ENCODE measurements around the gene MEF2A. TPM values are rescaled to one million over a fixed set of nuclear protein-coding genes. Genes with fewer than 3 reads are reported as not detected.

Gene MEF2A
- total RNA-seq, 1 experiment from 2014 or later: 39.7 TPM

GRCh38 chr15:99717161-99718009 lies 151.6 kb downstream of the MEF2A start:
- no peak for DNase-seq (ENCODE audit: low read depth in 1 of 2, low spot score in 2 of 2)
- Histone ChIP-seq H3K27me3 (replicated peaks) (no peaks in the 10 kb centered on the region), H3K4me1 (replicated peaks) (peaks cover 7% of the 10 kb centered on the region), H3K36me3 (peaks cover 11% of the 10 kb centered on the region), H3K27ac (no peak overlapping the region), H3K9me3 (replicated peaks) (no peaks in the 10 kb centered on the region), H3K4me3 (no peak overlapping the region)

GRCh38 chr15:99718421-99718820 lies 152.6 kb downstream of the MEF2A start:
- DNase-seq (ENCODE audit: low read depth in 1 of 2, low spot score in 2 of 2): no peak
- Histone ChIP-seq H3K4me3 (no peak overlapping the region), H3K4me1 (replicated peaks) (peaks cover 7% of the 10 kb centered on the region), H3K27me3 (replicated peaks) (no peaks in the 10 kb centered on the region), H3K9me3 (replicated peaks) (no peaks in the 10 kb centered on the region), H3K36me3 (peaks cover 3% of the 10 kb centered on the region; the same call in 1 of the 2 replicates), H3K27ac (no peak overlapping the region)

DNA sequence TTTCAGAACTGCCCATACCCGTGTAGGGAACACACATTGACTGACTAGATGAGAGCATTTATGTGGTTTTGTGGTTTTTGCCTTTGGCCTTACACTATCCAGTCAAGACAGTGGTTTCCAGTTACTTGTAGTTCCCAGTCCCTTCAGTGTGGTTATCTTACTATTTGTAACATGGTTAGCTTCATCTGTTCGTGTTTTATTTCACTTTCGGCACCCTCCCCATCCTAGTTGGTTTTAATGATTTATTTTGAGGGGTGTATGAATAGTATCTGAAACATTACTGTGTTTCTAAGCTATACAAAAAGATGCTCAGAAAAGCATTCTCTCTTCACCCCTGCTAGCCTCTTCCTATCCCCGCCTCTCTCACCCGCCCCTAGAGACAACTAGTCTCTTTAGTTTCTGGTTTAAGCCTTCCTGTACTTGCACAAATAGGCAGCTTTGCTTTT lies 153.3 kb downstream of the MEF2A start:
- Histone ChIP-seq H3K9me3 (replicated peaks) (no peaks in the 10 kb centered on the region), H3K4me1 (replicated peaks) (peaks cover 7% of the 10 kb centered on the region), H3K27me3 (replicated peaks) (no peaks in the 10 kb centered on the region), H3K4me3 (no peak overlapping the region), H3K27ac (no peak overlapping the region), H3K36me3 (peaks cover 3% of the 10 kb centered on the region; the same call in 1 of the 2 replicates)
- DNase-seq (ENCODE audit: low read depth in 1 of 2, low spot score in 2 of 2): peak in 1 of 2 experiments; percentile 29

- no peak overlapping the region for H3K27ac ChIP-seq
- no peaks in the 10 kb centered on the region for H3K36me3 ChIP-seq
- no peaks in the 10 kb centered on the region for H3K27me3 ChIP-seq (replicated peaks)
- peaks cover 7% of the 10 kb centered on the region for H3K4me1 ChIP-seq (replicated peaks)
- no peak for DNase-seq (ENCODE audit: low read depth in 1 of 2, low spot score in 2 of 2)
- H3K9me3 ChIP-seq (replicated peaks): no peaks in the 10 kb centered on the region
- H3K4me3 ChIP-seq: no peak overlapping the region
Measured at GRCh38 chr15:99720533-99720932, 154.7 kb downstream of the MEF2A start.

DNA sequence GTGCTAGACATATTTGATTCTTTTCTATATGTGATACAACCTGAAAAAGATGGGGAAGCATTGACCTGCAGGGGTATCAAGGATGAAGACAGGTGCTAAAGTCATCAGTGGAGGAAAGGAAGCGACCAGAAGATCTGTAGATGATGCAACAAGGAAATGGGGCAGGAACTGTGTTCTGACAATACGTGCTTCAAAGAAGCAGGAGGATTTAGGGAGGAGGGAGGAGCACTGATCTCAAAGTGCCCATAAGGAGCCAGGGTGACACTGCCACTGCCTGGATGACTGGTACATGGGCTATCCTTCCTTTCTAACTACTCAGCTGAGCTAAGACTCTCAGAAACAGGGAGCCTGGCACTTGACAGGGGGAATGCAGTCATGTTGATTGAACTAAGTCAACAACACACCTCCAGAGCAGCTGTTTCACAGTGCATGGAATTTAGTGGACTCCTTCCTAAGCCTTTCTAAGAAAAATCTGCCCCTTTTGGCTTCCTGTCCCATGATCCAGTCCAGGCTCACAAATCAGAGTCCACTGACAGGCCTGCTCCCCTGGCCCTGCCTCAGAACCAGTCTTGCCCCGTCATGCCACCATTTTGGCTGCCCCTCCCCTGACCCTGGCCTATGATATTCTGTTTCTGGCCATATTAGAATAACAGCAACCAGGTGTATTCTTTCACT lies 155.5 kb downstream of the MEF2A start:
- H3K4me1 ChIP-seq (replicated peaks): peaks cover 7% of the 10 kb centered on the region
- H3K9me3 ChIP-seq (replicated peaks): no peaks in the 10 kb centered on the region
- H3K4me3 ChIP-seq: no peak overlapping the region
- no peaks in the 10 kb centered on the region for H3K27me3 ChIP-seq (replicated peaks)
- no peak for DNase-seq (ENCODE audit: low read depth in 1 of 2, low spot score in 2 of 2)
- H3K27ac ChIP-seq: no peak overlapping the region
- H3K36me3 ChIP-seq: no peaks in the 10 kb centered on the region

DNA sequence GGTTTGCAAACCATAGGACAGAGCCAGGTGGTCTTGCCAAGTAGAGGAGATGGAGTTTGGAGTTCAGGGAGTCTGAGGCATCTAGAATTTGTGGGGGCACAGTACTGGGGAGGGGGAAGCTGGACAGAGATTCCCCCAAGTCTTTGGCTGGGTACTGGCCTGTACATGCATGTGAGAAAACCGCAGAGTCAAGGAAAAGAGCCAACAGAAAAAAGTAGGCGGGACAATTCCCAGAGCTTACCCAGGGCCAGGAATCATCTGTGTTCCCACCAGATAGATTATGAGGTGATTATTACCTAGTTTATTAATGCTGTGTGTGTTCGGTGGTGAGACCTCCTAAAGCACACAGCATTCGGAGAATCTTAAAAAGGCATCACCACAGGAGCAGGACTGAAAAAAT lies 156.1 kb downstream of the MEF2A start:
- peaks cover 7% of the 10 kb centered on the region for H3K4me1 ChIP-seq (replicated peaks)
- no peaks in the 10 kb centered on the region for H3K27me3 ChIP-seq (replicated peaks)
- DNase-seq (ENCODE audit: low read depth in 1 of 2, low spot score in 2 of 2): no peak
- no peak overlapping the region for H3K4me3 ChIP-seq
- no peaks in the 10 kb centered on the region for H3K9me3 ChIP-seq (replicated peaks)
- no peaks in the 10 kb centered on the region for H3K36me3 ChIP-seq
- no peak overlapping the region for H3K27ac ChIP-seq

DNA sequence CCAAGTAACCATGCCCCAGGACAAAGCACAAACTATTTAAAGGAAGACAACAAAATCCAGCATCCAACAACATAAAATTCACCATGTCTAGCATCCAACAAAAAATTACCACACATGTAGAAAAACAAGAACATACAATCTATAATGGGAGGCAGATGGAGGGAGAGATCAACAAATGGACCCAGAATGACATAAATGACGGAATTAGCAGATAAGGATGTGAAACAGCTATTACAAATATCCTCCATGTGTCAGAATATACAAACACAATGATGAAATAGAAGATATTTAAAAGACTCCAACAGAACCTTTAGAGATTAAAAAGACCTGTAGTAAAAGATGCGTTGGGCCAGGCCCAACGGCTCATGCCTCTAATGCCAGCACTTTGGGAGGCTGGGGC lies 156.6 kb downstream of the MEF2A start:
- H3K27me3 ChIP-seq (replicated peaks): no peaks in the 10 kb centered on the region
- no peak overlapping the region for H3K4me3 ChIP-seq
- H3K4me1 ChIP-seq (replicated peaks): peaks cover 7% of the 10 kb centered on the region
- DNase-seq (ENCODE audit: low read depth in 1 of 2, low spot score in 2 of 2): no peak
- H3K36me3 ChIP-seq: no peaks in the 10 kb centered on the region
- H3K27ac ChIP-seq: no peak overlapping the region
- no peaks in the 10 kb centered on the region for H3K9me3 ChIP-seq (replicated peaks)

- H3K27ac ChIP-seq: no peak overlapping the region
- H3K27me3 ChIP-seq (replicated peaks): no peaks in the 10 kb centered on the region
- no peak overlapping the region for H3K4me3 ChIP-seq
- no peaks in the 10 kb centered on the region for H3K9me3 ChIP-seq (replicated peaks)
- H3K4me1 ChIP-seq (replicated peaks): no peaks in the 10 kb centered on the region
- no peak for DNase-seq (ENCODE audit: low read depth in 1 of 2, low spot score in 2 of 2)
- H3K36me3 ChIP-seq: peaks cover 29% of the 10 kb centered on the region
Measured at GRCh38 chr15:99726333-99726732, 160.5 kb downstream of the MEF2A start.

GRCh38 chr15:99727330-99727729 lies 161.5 kb downstream of the MEF2A start:
- H3K9me3 ChIP-seq (replicated peaks): no peaks in the 10 kb centered on the region
- no peaks in the 10 kb centered on the region for H3K27me3 ChIP-seq (replicated peaks)
- no peak overlapping the region for H3K27ac ChIP-seq
- no peaks in the 10 kb centered on the region for H3K4me1 ChIP-seq (replicated peaks)
- peaks cover 33% of the 10 kb centered on the region for H3K36me3 ChIP-seq
- DNase-seq (ENCODE audit: low read depth in 1 of 2, low spot score in 2 of 2): no peak
- H3K4me3 ChIP-seq: no peak overlapping the region

DNA sequence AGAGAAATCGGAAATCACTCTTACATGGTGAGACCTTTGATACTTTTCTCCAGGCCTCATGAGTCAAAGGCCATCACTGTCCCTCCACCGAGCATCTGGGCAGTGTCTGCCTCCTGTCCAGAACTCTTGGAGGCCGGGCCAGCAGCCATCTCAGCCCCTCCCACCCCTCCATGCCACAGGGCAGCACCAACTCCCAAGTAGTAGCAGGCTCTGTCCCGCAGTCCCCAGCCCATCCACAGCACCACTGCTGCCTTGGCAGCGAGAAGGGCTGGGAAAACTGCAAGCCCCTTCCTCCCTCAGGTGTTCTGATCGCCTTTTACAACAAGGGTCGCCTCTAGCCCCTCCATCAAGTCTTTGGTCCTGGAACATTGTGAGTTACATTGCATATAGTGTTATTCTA lies 161.9 kb downstream of the MEF2A start:
- Histone ChIP-seq H3K27ac (no peak overlapping the region), H3K9me3 (replicated peaks) (no peaks in the 10 kb centered on the region; the same call in 1 of the 2 replicates), H3K27me3 (replicated peaks) (no peaks in the 10 kb centered on the region), H3K4me3 (no peak overlapping the region), H3K36me3 (peaks cover 33% of the 10 kb centered on the region), H3K4me1 (replicated peaks) (0 out of 2 replicates have a peak, but pooled peaks cover 2% of the 10 kb centered on the region)
- no peak for DNase-seq (ENCODE audit: low read depth in 1 of 2, low spot score in 2 of 2)

- H3K9me3 ChIP-seq (replicated peaks): no peaks in the 10 kb centered on the region; the same call in 1 of the 2 replicates
- no peak for DNase-seq (ENCODE audit: low read depth in 1 of 2, low spot score in 2 of 2)
- H3K4me3 ChIP-seq: no peak overlapping the region
- H3K36me3 ChIP-seq: peaks cover 37% of the 10 kb centered on the region
- H3K27me3 ChIP-seq (replicated peaks): no peaks in the 10 kb centered on the region
- H3K4me1 ChIP-seq (replicated peaks): peaks cover 7% of the 10 kb centered on the region
- no peak overlapping the region for H3K27ac ChIP-seq
Measured at GRCh38 chr15:99728916-99729315, 163.1 kb downstream of the MEF2A start.

- no peaks in the 10 kb centered on the region for H3K27me3 ChIP-seq (replicated peaks)
- no peak for DNase-seq (ENCODE audit: low read depth in 1 of 2, low spot score in 2 of 2)
- H3K27ac ChIP-seq: no peak overlapping the region
- H3K4me3 ChIP-seq: no peak overlapping the region
- peaks cover 7% of the 10 kb centered on the region for H3K4me1 ChIP-seq (replicated peaks)
- no peaks in the 10 kb centered on the region; the same call in 1 of the 2 replicates for H3K9me3 ChIP-seq (replicated peaks)
- H3K36me3 ChIP-seq: peaks cover 37% of the 10 kb centered on the region
Measured at GRCh38 chr15:99729327-99729726, 163.5 kb downstream of the MEF2A start.

GRCh38 chr15:99729920-99730319 lies 164.1 kb downstream of the MEF2A start:
- Histone ChIP-seq H3K9me3 (replicated peaks) (no peaks in the 10 kb centered on the region; the same call in 1 of the 2 replicates), H3K4me3 (no peak overlapping the region), H3K27ac (no peak overlapping the region), H3K36me3 (peaks cover 37% of the 10 kb centered on the region), H3K27me3 (replicated peaks) (no peaks in the 10 kb centered on the region), H3K4me1 (replicated peaks) (peaks cover 7% of the 10 kb centered on the region)
- DNase-seq (ENCODE audit: low read depth in 1 of 2, low spot score in 2 of 2): peak in 1 of 2 experiments; percentile 19
